Body of pancreas (tissue), 4 donors: ENCODE results near the gene SGTA. TPM values are rescaled to one million over a fixed set of nuclear protein-coding genes. Genes with fewer than 3 reads are reported as not detected.

Source experiments
- ATAC-seq: fragments of 150-250 bp; one replicate; pipeline ENCODE4 v1.9.1; 2016
- DNase-seq, 4 donors: peaks; one replicate each; pipeline ENCODE4 v3.0.0-alpha.2; 2019
- H3K27ac ChIP-seq, 4 donors: fragments of 200-600 bp; sonication (generic); 1 replicate in 3 of 4; 2 replicates in 1 of 4; pipeline versions ENCODE4 v1.5.1 to v1.6.1; 2016 to 2019; ENCODE audit warnings: mild to moderate bottlenecking in 1 of 4, mixed read lengths in 1 of 4, moderate library complexity in 1 of 4
- H3K27me3 ChIP-seq, 2 donors: fragments of 200-600 bp; sonication (generic); one replicate each; pipeline ENCODE4 v1.6.0; 2016; ENCODE audit warnings: mild to moderate bottlenecking in 1 of 2
- H3K36me3 ChIP-seq, 2 donors: fragments of 200-600 bp; sonication (generic); replicated peaks in 1 of 2; 2 replicates each; pipeline ENCODE4 v1.5.1; 2016; ENCODE audit warnings: low read depth in 2 of 2; ENCODE audit not compliant: insufficient read depth in 1 of 2
- H3K4me1 ChIP-seq: fragments of 200-600 bp; sonication (generic); one replicate; pipeline ENCODE4 v1.6.0; 2016
- H3K4me3 ChIP-seq, 2 donors: fragments of 200-600 bp; sonication (generic); 1 replicate in 1 of 2; 2 replicates in 1 of 2; pipeline ENCODE4 v1.5.1; 2016 to 2019
- H3K9me3 ChIP-seq, 3 donors: fragments of 200-600 bp; sonication (generic); 1 replicate in 2 of 3; 2 replicates in 1 of 3; pipeline ENCODE4 v1.5.1; 2016
- CTCF ChIP-seq, 7 experiments: fragments of 450-650 bp in 4 of 7; fragments of 200-600 bp in 3 of 7; sonication (generic) in 3 of 7; IDR thresholded peaks; one replicate each; pipeline ENCODE4 v1.5.1; 2016 to 2019; ENCODE audit warnings: antibody characterized with exemption in 7 of 7
- POLR2A ChIP-seq, 3 donors: fragments of 450-650 bp; IDR thresholded peaks; one replicate each; pipeline ENCODE4 v1.6.1; 2016; ENCODE audit warnings: antibody characterized with exemption in 3 of 3, mild to moderate bottlenecking in 2 of 3
- WGBS, 2 donors: methylation state at CpG; one replicate each; pipeline ENCODE4 v1.1.5; 2017; 5-methylcytosine and 5-hydroxymethylcytosine counted together
- intact Hi-C: fragments of 100-400 bp; cut with DNase I; formaldehyde crosslinking; loops from one replicate; pipeline ENCODE4 v1.15.1; 2023
- total RNA-seq, 2 donors: library from RNA; depleted of rRNA; stranded (reverse); fragments of >200 nt; gene quantifications; one replicate each; pipeline ENCODE4 v1.1.0, GENCODE V29; 2016

SGTA gene
- total RNA-seq, 2 donors from 2014 or later = 24.6 to 41.5 TPM

- Histone ChIP-seq H3K36me3 (no peaks in the 10 kb centered on the region), H3K4me3 (no peak overlapping the region), H3K27ac (peak overlapping the region in 1 of 4 donors; percentile 27), H3K27me3 (no peaks in the 10 kb centered on the region), H3K4me1 (peaks cover 16% of the 10 kb centered on the region), H3K9me3 (no peaks in the 10 kb centered on the region)
- no peak for TF ChIP-seq POLR2A (IDR thresholded peaks at IDR 0.05)
- no peak for TF ChIP-seq CTCF (IDR thresholded peaks at IDR 0.05)
- DNase-seq (no peak), ATAC-seq (no peak)
- 70 to 84% methylated on average over 2 to 11 of the region's 13 CpGs for WGBS, 2 donors
- intact Hi-C loops = no loop called here
Observed at GRCh38 chr19:2723345-2723715, 59.7 kb downstream of the SGTA start.

GRCh38 chr19:2722541-2723344 lies 60.3 kb downstream of the SGTA start:
- peak in 3 of 4 donors; percentile 44 to 64 (median 57) for DNase-seq
- peak; percentile 7 for ATAC-seq
- H3K27ac ChIP-seq = peak overlapping the region in 1 of 4 donors; percentile 27
- no peaks in the 10 kb centered on the region for H3K27me3 ChIP-seq
- H3K4me3 ChIP-seq = no peak overlapping the region
- 64 to 94% methylated on average over 3 to 27 of the region's 28 CpGs for WGBS, 2 donors
- H3K4me1 ChIP-seq = peaks cover 16% of the 10 kb centered on the region
- H3K9me3 ChIP-seq = no peaks in the 10 kb centered on the region
- intact Hi-C loops = no loop called here
- TF ChIP-seq CTCF (IDR thresholded peaks at IDR 0.05) = no peak
- TF ChIP-seq POLR2A (IDR thresholded peaks at IDR 0.05) = no peak
- H3K36me3 ChIP-seq = no peaks in the 10 kb centered on the region

DNA sequence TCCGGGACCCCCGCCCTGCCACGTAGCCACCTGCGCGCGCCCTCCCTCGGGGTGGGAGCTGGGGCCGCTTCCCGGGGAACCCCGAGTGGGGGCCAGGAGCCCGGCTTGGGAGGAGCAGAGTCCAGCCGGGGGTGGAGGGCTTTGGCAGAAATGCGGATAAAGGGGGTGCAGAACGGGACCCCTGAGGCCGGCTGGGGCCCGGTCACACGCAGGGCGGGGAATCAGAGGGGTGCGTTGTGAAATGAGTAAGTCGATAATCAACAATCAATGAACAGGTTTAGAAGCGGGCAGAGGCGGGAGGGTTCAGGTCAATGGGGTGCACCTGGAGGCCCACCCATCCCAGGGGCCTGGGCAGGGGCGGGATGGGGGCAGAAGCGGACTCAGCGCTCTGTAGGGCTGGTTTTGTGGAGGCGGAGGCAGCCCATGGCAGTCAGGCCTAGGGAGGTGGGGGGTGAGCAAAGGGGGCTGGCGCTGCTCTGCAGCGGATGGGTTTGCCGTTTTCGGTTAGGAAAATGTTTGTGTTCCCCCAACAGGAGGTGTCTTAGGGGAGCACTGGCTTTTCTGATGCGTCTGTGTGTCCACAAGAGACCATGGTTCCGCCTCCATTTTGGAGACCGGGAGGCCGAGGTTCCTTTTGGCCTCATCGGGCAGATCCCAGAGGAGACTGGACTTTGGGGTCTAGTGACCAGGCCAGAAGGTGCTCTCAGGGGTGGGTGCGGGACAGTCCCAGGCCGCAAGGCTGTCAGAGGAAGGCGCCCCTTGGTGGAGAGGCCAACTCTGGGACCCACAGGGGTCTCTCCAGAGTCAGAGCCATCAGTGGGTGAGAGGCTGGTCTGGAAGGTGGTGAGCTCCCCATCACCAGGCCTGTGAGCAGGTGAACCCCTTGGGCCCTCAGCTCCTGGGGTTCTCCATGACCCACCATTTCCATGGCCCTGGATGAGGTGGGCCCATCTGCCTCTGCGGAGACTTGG lies 61.2 kb downstream of the SGTA start:
- H3K27me3 ChIP-seq = no peaks in the 10 kb centered on the region
- no peak overlapping the region for H3K27ac ChIP-seq
- peaks cover 16% of the 10 kb centered on the region for H3K4me1 ChIP-seq
- TF ChIP-seq POLR2A (IDR thresholded peaks at IDR 0.05) = no peak
- no peak for TF ChIP-seq CTCF (IDR thresholded peaks at IDR 0.05)
- H3K4me3 ChIP-seq = no peak overlapping the region
- intact Hi-C loops = no loop called here
- no peak for DNase-seq
- no peaks in the 10 kb centered on the region for H3K9me3 ChIP-seq
- WGBS, 2 donors = 33 to 35% methylated on average over 5 to 36 of the region's 39 CpGs
- ATAC-seq = no peak
- H3K36me3 ChIP-seq = no peaks in the 10 kb centered on the region

- no peaks in the 10 kb centered on the region for H3K27me3 ChIP-seq
- DNase-seq (peak in 1 of 4 donors; percentile 44), ATAC-seq (peak; percentile 41)
- H3K36me3 ChIP-seq = no peaks in the 10 kb centered on the region
- H3K4me3 ChIP-seq = peak within 1 kb of the TSS in 1 of 2 donors; percentile 34
- no peaks in the 10 kb centered on the region for H3K9me3 ChIP-seq
- peak within 1 kb of the TSS in 1 of 4 donors; percentile 16 for H3K27ac ChIP-seq
- intact Hi-C loops = no loop called here
- TF ChIP-seq CTCF (IDR thresholded peaks at IDR 0.05) (no peak), POLR2A (IDR thresholded peaks at IDR 0.05) (no peak)
- 0 to 1% methylated on average over 4 to 32 of the region's 100 CpGs for WGBS, 2 donors
- peaks cover 16% of the 10 kb centered on the region for H3K4me1 ChIP-seq
Observed at GRCh38 chr19:2720777-2721569, 62.1 kb downstream of the SGTA start, which contains the start of gene DIRAS1. Gene DIRAS1, minus strand, starts transcription at chr19:2721372. Its CDS starts 3,566 bp downstream, at chr19:2717806.
